Astrocyte (in vitro differentiated cells and primary cell): ENCODE data around the gene EVL. TPM values are rescaled to one million over a fixed set of nuclear protein-coding genes. Genes with fewer than 3 reads are reported as not detected.
A peak's percentile ranks its signal among the peaks of the same experiment; 100 is the strongest.

ENCODE experiments used
- DNase-seq: peaks from one replicate; pipeline ENCODE4 v3.0.0-alpha.2; 2010; ENCODE audit warnings: low read depth
- FAIRE-seq: peaks from 2 replicates; lab custom pipeline; 2011; peaks lifted over from hg19 to GRCh38; lab: Jason Lieb, UNC
- H2AFZ ChIP-seq: 2 replicates; pipeline ENCODE4 v1.6.0; 2012; ENCODE audit warnings: low read depth, low read length, inconsistent platforms
- H3K27ac ChIP-seq: 2 replicates; pipeline ENCODE4 v1.5.1; 2011; ENCODE audit warnings: low read depth, low read length, inconsistent platforms
- H3K27me3 ChIP-seq: 2 replicates; pipeline ENCODE4 v1.6.0; 2011; ENCODE audit warnings: low read length, inconsistent platforms; ENCODE audit not compliant: insufficient read depth
- H3K36me3 ChIP-seq: 2 replicates; pipeline ENCODE4 v1.5.1; 2011; ENCODE audit warnings: low read length, inconsistent platforms; ENCODE audit not compliant: insufficient read depth
- H3K4me1 ChIP-seq: 2 replicates; pipeline ENCODE4 v1.5.1; 2011; ENCODE audit warnings: low read length, inconsistent platforms; ENCODE audit not compliant: insufficient read depth
- H3K4me2 ChIP-seq: 2 replicates; pipeline ENCODE4 v1.6.0; 2012; ENCODE audit warnings: low read length, inconsistent platforms
- H3K4me3 ChIP-seq: 2 replicates; pipeline ENCODE4 v1.5.1; 2011; ENCODE audit warnings: low read depth, mild to moderate bottlenecking, low read length, inconsistent platforms; ENCODE audit not compliant: insufficient read depth
- H3K79me2 ChIP-seq: 2 replicates; pipeline ENCODE4 v1.6.0; 2012; ENCODE audit warnings: mild to moderate bottlenecking, low read length, inconsistent platforms; ENCODE audit not compliant: insufficient read depth
- H3K9ac ChIP-seq: 2 replicates; pipeline ENCODE4 v1.6.0; 2012; ENCODE audit warnings: mild to moderate bottlenecking, low read length, inconsistent platforms
- H3K9me3 ChIP-seq: 2 replicates; pipeline ENCODE4 v1.5.1; 2012; ENCODE audit warnings: low read depth, mild to moderate bottlenecking, low read length, inconsistent platforms; ENCODE audit not compliant: insufficient read depth
- H4K20me1 ChIP-seq: 2 replicates; pipeline ENCODE4 v1.6.0; 2012; ENCODE audit warnings: low read length, inconsistent platforms; ENCODE audit not compliant: insufficient read depth
- H3K27ac Mint-ChIP-seq: one replicate; pipeline ENCODE4 v1.8.0; 2021; ENCODE audit warnings: mild to moderate bottlenecking, mixed read lengths; ENCODE audit not compliant: unreplicated experiment
- H3K27me3 Mint-ChIP-seq: one replicate; pipeline ENCODE4 v1.8.0; 2021; ENCODE audit warnings: low read depth, mixed read lengths; ENCODE audit not compliant: unreplicated experiment
- H3K36me3 Mint-ChIP-seq: one replicate; pipeline ENCODE4 v1.8.0; 2021; ENCODE audit warnings: low read depth, mixed read lengths; ENCODE audit not compliant: unreplicated experiment
- H3K4me1 Mint-ChIP-seq: one replicate; pipeline ENCODE4 v1.8.0; 2021; ENCODE audit warnings: low read depth, mixed read lengths; ENCODE audit not compliant: unreplicated experiment
- H3K4me3 Mint-ChIP-seq: one replicate; pipeline ENCODE4 v1.8.0; 2021; ENCODE audit warnings: mild to moderate bottlenecking, moderate library complexity, mixed read lengths; ENCODE audit not compliant: unreplicated experiment
- H3K9me3 Mint-ChIP-seq: one replicate; pipeline ENCODE4 v1.8.0; 2021; ENCODE audit warnings: mild to moderate bottlenecking, mixed read lengths; ENCODE audit not compliant: unreplicated experiment
- CTCF ChIP-seq: IDR thresholded peaks from 2 replicates; pipeline ENCODE4 v1.5.1; 2011; ENCODE audit warnings: low read depth, mild to moderate bottlenecking, inconsistent platforms, low read length, moderate library complexity; ENCODE audit not compliant: insufficient read depth
- EZH2 ChIP-seq: IDR thresholded peaks from 2 replicates; pipeline ENCODE4 v1.6.1; 2012; ENCODE audit warnings: mild to moderate bottlenecking, low read length, inconsistent platforms; ENCODE audit not compliant: insufficient read depth
- total RNA-seq: library from RNA; stranded (reverse); gene quantifications from 2 replicates; pipeline ENCODE4 v1.2.1, GENCODE V29; 2021

The EVL gene
- total RNA-seq, 1 donor from 2014 or later = 48.9 TPM

DNA sequence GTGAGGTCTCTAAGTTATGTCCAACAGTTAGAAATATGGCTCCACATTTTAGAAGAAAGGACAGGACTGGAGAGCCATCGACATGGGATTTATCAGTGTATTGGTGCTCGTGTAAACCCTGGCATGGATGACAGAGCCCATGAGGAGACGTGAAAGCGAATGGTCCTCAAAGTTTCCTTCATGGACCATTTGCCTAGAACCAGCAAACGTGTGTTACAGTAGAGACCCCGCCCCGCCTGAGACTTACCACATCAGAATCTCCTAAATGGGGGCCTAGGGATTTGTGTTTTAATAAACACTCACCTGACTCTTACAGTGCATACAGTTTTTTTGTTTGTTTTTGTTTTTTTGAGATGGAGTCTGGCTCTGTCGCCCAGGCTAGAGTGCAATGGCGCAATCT lies 12.2 kb downstream of the EVL start:
- Histone ChIP-seq H3K4me1 (peaks cover 25% of the 10 kb centered on the region), H3K27ac (no peak overlapping the region)
- H3K4me1 Mint-ChIP-seq = peaks cover 26% of the 10 kb centered on the region

GRCh38 chr14:100078216-100078803 lies 13.1 kb downstream of the EVL start:
- TF ChIP-seq EZH2 = no peak
- no peak for TF ChIP-seq CTCF
- no peak overlapping the region for H3K4me3 ChIP-seq
- H3K27me3 ChIP-seq = no peaks in the 10 kb centered on the region
- no peaks in the 10 kb centered on the region for H3K9me3 ChIP-seq
- H3K36me3 ChIP-seq = no peaks in the 10 kb centered on the region
- FAIRE-seq (no peak), DNase-seq (no peak)
- H2AFZ ChIP-seq = no peak overlapping the region
- peak overlapping the region; percentile 51 for H3K9ac ChIP-seq
- Mint-ChIP-seq H3K4me3 (no peak overlapping the region), H3K4me1 (peaks cover 26% of the 10 kb centered on the region), H3K27me3 (no peaks in the 10 kb centered on the region), H3K36me3 (peaks cover 4% of the 10 kb centered on the region), H3K9me3 (no peaks in the 10 kb centered on the region), H3K27ac (no peak overlapping the region)
- peaks cover 49% of the 10 kb centered on the region for H3K79me2 ChIP-seq
- peak overlapping the region; percentile 58 for H3K4me2 ChIP-seq
- peaks cover 25% of the 10 kb centered on the region for H3K4me1 ChIP-seq
- peak overlapping the region; percentile 52 for H3K27ac ChIP-seq
- peaks cover 86% of the 10 kb centered on the region for H4K20me1 ChIP-seq

More for the DNA sequence above, 12.2 kb downstream of the EVL start:
- Histone ChIP-seq H4K20me1 (peaks cover 86% of the 10 kb centered on the region), H3K36me3 (no peaks in the 10 kb centered on the region), H3K9ac (no peak overlapping the region), H3K4me3 (no peak overlapping the region), H3K27me3 (no peaks in the 10 kb centered on the region), H3K9me3 (no peaks in the 10 kb centered on the region), H2AFZ (no peak overlapping the region), H3K79me2 (peaks cover 47% of the 10 kb centered on the region), H3K4me2 (no peak overlapping the region)
- no peaks in the 10 kb centered on the region for H3K9me3 Mint-ChIP-seq
- H3K27ac Mint-ChIP-seq = no peak overlapping the region
- peaks cover 4% of the 10 kb centered on the region for H3K36me3 Mint-ChIP-seq
- FAIRE-seq = no peak
- DNase-seq = no peak
- no peaks in the 10 kb centered on the region for H3K27me3 Mint-ChIP-seq
- no peak for TF ChIP-seq CTCF
- TF ChIP-seq EZH2 = no peak
- H3K4me3 Mint-ChIP-seq = no peak overlapping the region

- Mint-ChIP-seq H3K36me3 (peaks cover 4% of the 10 kb centered on the region), H3K4me3 (no peak overlapping the region), H3K27ac (peak overlapping the region; percentile 5), H3K4me1 (peaks cover 26% of the 10 kb centered on the region), H3K9me3 (no peaks in the 10 kb centered on the region), H3K27me3 (no peaks in the 10 kb centered on the region)
- no peaks in the 10 kb centered on the region for H3K36me3 ChIP-seq
- peak overlapping the region; percentile 58 for H3K4me2 ChIP-seq
- no peaks in the 10 kb centered on the region for H3K9me3 ChIP-seq
- peak overlapping the region; percentile 51 for H3K9ac ChIP-seq
- TF ChIP-seq EZH2 = no peak
- TF ChIP-seq CTCF = no peak
- H4K20me1 ChIP-seq = peaks cover 88% of the 10 kb centered on the region
- H2AFZ ChIP-seq = no peak overlapping the region
- FAIRE-seq = no peak
- DNase-seq = peak; percentile 69
- H3K27me3 ChIP-seq = no peaks in the 10 kb centered on the region
- no peak overlapping the region for H3K4me3 ChIP-seq
- peaks cover 25% of the 10 kb centered on the region for H3K4me1 ChIP-seq
- peaks cover 50% of the 10 kb centered on the region for H3K79me2 ChIP-seq
- H3K27ac ChIP-seq = peak overlapping the region; percentile 52
Observed at GRCh38 chr14:100078997-100079725, 13.9 kb downstream of the EVL start.
